Esophagus squamous epithelium (tissue), 5 donors: ENCODE results near the gene IFI27L2. TPM values are rescaled to one million over a fixed set of nuclear protein-coding genes. Genes with fewer than 3 reads are reported as not detected.

ENCODE experiments used
- DNase-seq: peaks from one replicate; lab custom pipeline; 2025; lab: John Stamatoyannopoulos, UW
- H3K27ac ChIP-seq, 4 donors: fragments of 200-600 bp; sonication (generic); one replicate each; pipeline ENCODE4 v1.5.1; 2016 to 2019; ENCODE audit warnings: mild to moderate bottlenecking in 1 of 4
- H3K27me3 ChIP-seq, 4 donors: fragments of 200-600 bp; sonication (generic); 1 replicate in 3 of 4; 2 replicates in 1 of 4; pipeline versions ENCODE4 v1.5.1 to v1.6.0; 2017 to 2021; ENCODE audit warnings: antibody characterized with exemption in 1 of 4
- H3K36me3 ChIP-seq, 3 donors: fragments of 200-600 bp; sonication (generic); one replicate each; pipeline ENCODE4 v1.5.1; 2016 to 2019
- H3K4me1 ChIP-seq, 3 donors: fragments of 200-600 bp; sonication (generic); one replicate each; pipeline ENCODE4 v1.5.1; 2017 to 2019
- H3K4me3 ChIP-seq, 4 donors: fragments of 200-600 bp; sonication (generic); 1 replicate in 3 of 4; 2 replicates in 1 of 4; pipeline ENCODE4 v1.5.1; 2016 to 2019; ENCODE audit warnings: mild to moderate bottlenecking in 2 of 4, moderate library complexity in 1 of 4
- H3K9me3 ChIP-seq, 3 donors: fragments of 200-600 bp; sonication (generic); one replicate each; pipeline ENCODE4 v1.5.1; 2016 to 2019
- CTCF ChIP-seq, 6 experiments: fragments of 450-650 bp in 4 of 6; fragments of 200-600 bp in 2 of 6; sonication (generic) in 2 of 6; IDR thresholded peaks; one replicate each; pipeline ENCODE4 v1.5.1; 2016 to 2019; ENCODE audit warnings: antibody characterized with exemption in 6 of 6, mild to moderate bottlenecking in 4 of 6, moderate library complexity in 4 of 6
- POLR2A ChIP-seq, 4 donors: fragments of 450-650 bp; IDR thresholded peaks; one replicate each; pipeline ENCODE4 v1.6.1; 2017; ENCODE audit warnings: antibody characterized with exemption in 4 of 4, mild to moderate bottlenecking in 4 of 4, moderate library complexity in 3 of 4
- WGBS, 2 donors: methylation state at CpG; one replicate each; pipeline ENCODE4 v1.1.5; 2018; 5-methylcytosine and 5-hydroxymethylcytosine counted together
- intact Hi-C: fragments of 100-400 bp; cut with DNase I; formaldehyde crosslinking; loops from one replicate; pipeline ENCODE4 v1.15.0; 2022
- total RNA-seq, 4 donors: library from RNA; depleted of rRNA; stranded (reverse); fragments of >200 nt; gene quantifications; one replicate each; pipeline ENCODE4 v1.1.0, GENCODE V29; 2016
- donor health status: DM: yes; HTN: yes; CAD: no.

Gene IFI27L2
- total RNA-seq, 4 donors from 2014 or later: 50.6 to 97.1 (median 66.0) TPM

GRCh38 chr14:94110552-94111181, 18.7 kb downstream of the IFI27L2 start, which contains the start of gene IFI27:
IFI27 (plus strand) TSS chr14:94110736.
- WGBS, 2 donors: 40 to 47% methylated on average over 6 to 10 of the region's 14 CpGs
- intact Hi-C loops: no loop called here

GRCh38 chr14:94109915-94110250, 19.5 kb downstream of the IFI27L2 start:
- Histone ChIP-seq H3K9me3 (no peaks in the 10 kb centered on the region), H3K36me3 (no peaks in the 10 kb centered on the region), H3K4me3 (no peak overlapping the region), H3K27ac (peak overlapping the region; percentile 71 to 91 (median 86)), H3K4me1 (peaks cover 8 to 57% (median 28%) of the 10 kb centered on the region in 3 donors), H3K27me3 (no peaks in the 10 kb centered on the region)
- WGBS, 2 donors: 78 to 95% methylated on average over 2 of the region's 2 CpGs
- intact Hi-C loops: no loop called here
- no peak for DNase-seq
- TF ChIP-seq CTCF (IDR thresholded peaks at IDR 0.05): no peak
- no peak for TF ChIP-seq POLR2A (IDR thresholded peaks at IDR 0.05)

More at GRCh38 chr14:94110552-94111181, 18.7 kb downstream of the IFI27L2 start, which contains the start of gene IFI27:
- no peak for DNase-seq
- Histone ChIP-seq H3K4me1 (peaks cover 10 to 65% (median 31%) of the 10 kb centered on the region in 3 donors), H3K4me3 (peak within 1 kb of the TSS; percentile 11 to 65 (median 42)), H3K36me3 (no peaks in the 10 kb centered on the region), H3K27me3 (no peaks in the 10 kb centered on the region), H3K27ac (peak within 1 kb of the TSS; percentile 71 to 91 (median 86)), H3K9me3 (no peaks in the 10 kb centered on the region)
- no peak for TF ChIP-seq CTCF (IDR thresholded peaks at IDR 0.05)
- peak in 2 of 4 donors; percentile 22 to 74 for TF ChIP-seq POLR2A (IDR thresholded peaks at IDR 0.05)

GRCh38 chr14:94104731-94105130, 24.7 kb downstream of the IFI27L2 start:
- DNase-seq: no peak
- H3K4me1 ChIP-seq: peaks cover 0 to 10% (median 5%) of the 10 kb centered on the region in 3 donors
- no peaks in the 10 kb centered on the region for H3K9me3 ChIP-seq
- 72 to 73% methylated on average over 9 to 10 of the region's 10 CpGs for WGBS, 2 donors
- no peak overlapping the region for H3K27ac ChIP-seq
- no peak overlapping the region for H3K4me3 ChIP-seq
- no peaks in the 10 kb centered on the region for H3K36me3 ChIP-seq
- TF ChIP-seq CTCF (IDR thresholded peaks at IDR 0.05) (no peak), POLR2A (IDR thresholded peaks at IDR 0.05) (no peak)
- intact Hi-C loops: no loop called here
- H3K27me3 ChIP-seq: no peaks in the 10 kb centered on the region

- no peaks in the 10 kb centered on the region for H3K27me3 ChIP-seq
- no peak for DNase-seq
- TF ChIP-seq CTCF (IDR thresholded peaks at IDR 0.05): no peak
- no peak for TF ChIP-seq POLR2A (IDR thresholded peaks at IDR 0.05)
- no peaks in the 10 kb centered on the region for H3K9me3 ChIP-seq
- WGBS, 2 donors: 83 to 84% methylated on average over 5 to 7 of the region's 7 CpGs
- intact Hi-C loops: no loop called here
- H3K27ac ChIP-seq: no peak overlapping the region
- no peak overlapping the region for H3K4me3 ChIP-seq
- no peaks in the 10 kb centered on the region for H3K4me1 ChIP-seq
- peaks cover 0 to under 1% (median 0%) of the 10 kb centered on the region in 3 donors for H3K36me3 ChIP-seq
These were observed 25.8 kb downstream of the IFI27L2 start for GRCh38 chr14:94103554-94104150.

GRCh38 chr14:94102768-94103482, 26.5 kb downstream of the IFI27L2 start:
- Histone ChIP-seq H3K36me3 (peaks cover 0 to 7% (median 0%) of the 10 kb centered on the region in 3 donors), H3K4me3 (no peak overlapping the region), H3K9me3 (no peaks in the 10 kb centered on the region), H3K27me3 (no peaks in the 10 kb centered on the region), H3K4me1 (no peaks in the 10 kb centered on the region), H3K27ac (no peak overlapping the region)
- TF ChIP-seq POLR2A (IDR thresholded peaks at IDR 0.05): no peak
- no peak for TF ChIP-seq CTCF (IDR thresholded peaks at IDR 0.05)
- WGBS, 2 donors: 85 to 99% methylated on average over 6 of the region's 8 CpGs
- no peak for DNase-seq
- intact Hi-C loops: no loop called here
